Calu3 (cell line): Measurements from ENCODE around the gene KMT2C. TPM values are rescaled to one million over a fixed set of nuclear protein-coding genes. Genes with fewer than 3 reads are reported as not detected.

Experiments
- BruUV-seq: library from RNA; stranded (reverse); fragments of 400-500 nt; replicated peaks from 2 replicates; lab custom pipeline; 2021; lab: Mats Ljungman, UMichigan
- CTCF ChIA-PET: fragments of 300-600 bp; sonication (Branson Sonifier 250); formaldehyde crosslinking; loops from one replicate; lab custom pipeline; 2022; ENCODE audit warnings: antibody characterized with exemption; lab: Charles Lee
- DNase-seq: peaks from one replicate; pipeline ENCODE4 v3.0.0; 2022
- H3K27ac Mint-ChIP-seq: one replicate; pipeline ENCODE4 v1.8.0; 2022; ENCODE audit warnings: mixed read lengths; ENCODE audit not compliant: unreplicated experiment
- H3K27me3 Mint-ChIP-seq: one replicate; pipeline ENCODE4 v1.8.0; 2022; ENCODE audit warnings: mixed read lengths; ENCODE audit not compliant: unreplicated experiment
- H3K36me3 Mint-ChIP-seq: one replicate; pipeline ENCODE4 v1.8.0; 2022; ENCODE audit warnings: mild to moderate bottlenecking, moderate library complexity, mixed read lengths; ENCODE audit not compliant: insufficient read depth, unreplicated experiment
- H3K4me1 Mint-ChIP-seq: one replicate; pipeline ENCODE4 v1.8.0; 2022; ENCODE audit warnings: mild to moderate bottlenecking, low read depth, mixed read lengths; ENCODE audit not compliant: unreplicated experiment
- H3K4me3 Mint-ChIP-seq: one replicate; pipeline ENCODE4 v1.8.0; 2022; ENCODE audit warnings: mild to moderate bottlenecking, low read depth, moderate library complexity, mixed read lengths; ENCODE audit not compliant: unreplicated experiment
- H3K9me3 Mint-ChIP-seq: one replicate; pipeline ENCODE4 v1.8.0; 2022; ENCODE audit warnings: low read depth, mixed read lengths; ENCODE audit not compliant: unreplicated experiment
- CTCF ChIP-seq: fragments of 200-600 bp; IDR thresholded peaks from one replicate; pipeline ENCODE4 v1.8.0; 2022; ENCODE audit warnings: antibody characterized with exemption; ENCODE audit not compliant: unreplicated experiment
- intact Hi-C: fragments of 100-400 bp; cut with micrococcal nuclease; formaldehyde crosslinking; loops from one replicate; pipeline ENCODE4 v1.10.0; 2022; ENCODE audit not compliant: unreplicated experiment
- total RNA-seq: library from RNA; stranded (reverse); gene quantifications from 2 replicates; pipeline ENCODE4 v1.2.3, GENCODE V29; 2022

The KMT2C gene
- total RNA-seq, 1 experiment from 2014 or later: 73.4 TPM

DNA sequence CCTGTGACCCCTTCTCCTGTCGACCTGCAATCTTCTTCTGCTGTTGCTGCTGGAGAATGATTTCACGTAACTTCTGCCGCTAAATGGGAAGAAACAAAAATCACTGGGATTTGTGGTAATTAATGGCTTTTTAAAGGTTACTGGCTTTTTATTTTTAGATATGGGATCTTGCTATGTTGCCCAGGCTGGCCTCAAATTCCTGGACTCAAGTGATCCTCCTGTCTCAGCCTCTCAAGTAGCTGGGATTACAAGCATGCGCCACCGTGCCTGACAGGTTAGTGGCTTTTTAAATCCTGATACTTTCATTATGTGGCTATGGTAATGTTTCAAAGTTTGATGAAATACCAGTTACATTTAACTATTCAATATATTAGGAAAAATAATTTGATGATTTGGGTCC, 255.8 kb downstream of the KMT2C start:
- peaks cover 40% of the 10 kb centered on the region for H3K36me3 Mint-ChIP-seq

GRCh38 chr7:152178405-152179058, 257.3 kb downstream of the KMT2C start:
- H3K36me3 Mint-ChIP-seq: peaks cover 40% of the 10 kb centered on the region
- BruUV-seq: no TSS peak
- CTCF ChIA-PET: interaction anchor here (0.7 kb wide), 1 partner anchor 393 kb away, joined by 6 read pairs; no protein-coding TSS in a partner anchor
- no peaks in the 10 kb centered on the region for H3K4me1 Mint-ChIP-seq
- no peak overlapping the region for H3K27ac Mint-ChIP-seq
- no peak for TF ChIP-seq CTCF
- H3K4me3 Mint-ChIP-seq: no peak overlapping the region
- no peaks in the 10 kb centered on the region for H3K27me3 Mint-ChIP-seq
- H3K9me3 Mint-ChIP-seq: no peaks in the 10 kb centered on the region
- intact Hi-C loops: no loop called here
- DNase-seq: no peak

More for the DNA sequence above, 255.8 kb downstream of the KMT2C start:
- no peak for TF ChIP-seq CTCF
- no peak for DNase-seq
- Mint-ChIP-seq H3K4me3 (no peak overlapping the region), H3K27me3 (no peaks in the 10 kb centered on the region), H3K4me1 (no peaks in the 10 kb centered on the region), H3K27ac (no peak overlapping the region), H3K9me3 (no peaks in the 10 kb centered on the region)
- CTCF ChIA-PET: no interaction called here
- no TSS peak for BruUV-seq
- intact Hi-C loops: no loop called here

GRCh38 chr7:152177681-152178404, 258.0 kb downstream of the KMT2C start:
- intact Hi-C loops: no loop called here
- Mint-ChIP-seq H3K27ac (no peak overlapping the region), H3K27me3 (no peaks in the 10 kb centered on the region), H3K36me3 (peaks cover 40% of the 10 kb centered on the region), H3K4me1 (no peaks in the 10 kb centered on the region), H3K9me3 (no peaks in the 10 kb centered on the region), H3K4me3 (no peak overlapping the region)
- CTCF ChIA-PET: interaction anchor here (0.7 kb wide), 1 partner anchor 392 kb away, joined by 6 read pairs; no protein-coding TSS in a partner anchor
- no peak for TF ChIP-seq CTCF
- BruUV-seq: no TSS peak
- no peak for DNase-seq

DNA sequence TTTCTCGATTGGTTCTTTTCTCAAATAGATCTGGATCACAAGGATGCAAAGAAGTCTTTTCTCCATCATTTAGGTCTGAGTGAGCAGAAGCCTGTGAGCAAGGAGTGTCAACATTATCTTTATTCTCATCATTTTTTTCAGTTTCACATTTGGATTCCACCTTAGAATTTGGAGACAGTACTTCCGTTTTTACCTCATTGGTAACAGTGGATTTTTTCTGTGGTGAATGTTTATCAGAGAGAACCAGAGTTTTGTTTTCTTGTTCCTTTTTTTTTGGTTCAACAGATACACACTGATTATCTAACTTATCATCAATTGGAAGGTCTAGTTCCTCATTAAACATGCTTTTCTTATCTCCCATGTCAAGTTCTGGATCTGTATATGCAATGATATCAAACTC, 259.0 kb downstream of the KMT2C start:
- intact Hi-C loops: no loop called here
- CTCF ChIA-PET: no interaction called here
- TSS peak; percentile 38 for BruUV-seq
- no peak overlapping the region for H3K4me3 Mint-ChIP-seq
- H3K4me1 Mint-ChIP-seq: no peaks in the 10 kb centered on the region
- H3K36me3 Mint-ChIP-seq: peaks cover 35% of the 10 kb centered on the region
- DNase-seq: no peak
- no peaks in the 10 kb centered on the region for H3K9me3 Mint-ChIP-seq
- H3K27me3 Mint-ChIP-seq: no peaks in the 10 kb centered on the region
- no peak for TF ChIP-seq CTCF
- H3K27ac Mint-ChIP-seq: no peak overlapping the region
